Right lung (tissue), 5 donors: ENCODE data around the gene C16orf89. TPM values are rescaled to one million over a fixed set of nuclear protein-coding genes. Genes with fewer than 3 reads are reported as not detected.
"Not testable (repeated sequence)": the region's sequence is repeated elsewhere in the genome, so short reads cannot be mapped to it uniquely, and the experiment has no call there.

ENCODE experiments used
- DNase-seq, 2 donors: peaks; one replicate each; pipeline ENCODE4 v3.0.0-alpha.2; 2013
- polyA plus RNA-seq, 5 donors: library from polyadenylated mRNA; unstranded; fragments of 120-200 nt; gene quantifications; one replicate each; pipeline versions ENCODE4 v1.2.1 to v1.2.3, GENCODE V29; 2013; ENCODE audit warnings: inconsistent platforms in 1 of 5, low replicate concordance in 1 of 5; ENCODE audit not compliant: insufficient read length in 5 of 5, insufficient read depth in 1 of 5

C16orf89 gene
- polyA plus RNA-seq, 5 donors, result 90.4 to 156 (median 146) TPM

DNA sequence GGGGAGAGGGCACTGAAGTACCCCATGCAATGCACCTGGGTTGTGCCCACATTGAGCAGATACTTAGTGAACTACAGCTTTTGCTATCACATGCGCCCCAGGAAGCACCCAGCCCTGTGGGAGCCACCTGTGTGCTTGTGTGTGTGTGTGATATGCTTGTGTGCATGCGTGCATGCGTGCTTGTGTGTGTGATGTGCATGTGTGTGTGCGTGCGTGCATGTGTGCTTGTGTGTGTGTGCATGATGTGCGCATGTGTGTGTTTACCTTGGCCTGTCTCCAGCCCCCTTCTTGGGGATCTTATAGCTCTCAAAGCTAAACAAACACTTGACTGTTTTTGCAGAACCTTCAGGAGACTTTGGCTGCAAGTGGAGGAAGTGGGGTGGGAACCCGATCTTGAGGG, 841 bp downstream of the C16orf89 start:
- peak; percentile 76 to 78 for DNase-seq

DNA sequence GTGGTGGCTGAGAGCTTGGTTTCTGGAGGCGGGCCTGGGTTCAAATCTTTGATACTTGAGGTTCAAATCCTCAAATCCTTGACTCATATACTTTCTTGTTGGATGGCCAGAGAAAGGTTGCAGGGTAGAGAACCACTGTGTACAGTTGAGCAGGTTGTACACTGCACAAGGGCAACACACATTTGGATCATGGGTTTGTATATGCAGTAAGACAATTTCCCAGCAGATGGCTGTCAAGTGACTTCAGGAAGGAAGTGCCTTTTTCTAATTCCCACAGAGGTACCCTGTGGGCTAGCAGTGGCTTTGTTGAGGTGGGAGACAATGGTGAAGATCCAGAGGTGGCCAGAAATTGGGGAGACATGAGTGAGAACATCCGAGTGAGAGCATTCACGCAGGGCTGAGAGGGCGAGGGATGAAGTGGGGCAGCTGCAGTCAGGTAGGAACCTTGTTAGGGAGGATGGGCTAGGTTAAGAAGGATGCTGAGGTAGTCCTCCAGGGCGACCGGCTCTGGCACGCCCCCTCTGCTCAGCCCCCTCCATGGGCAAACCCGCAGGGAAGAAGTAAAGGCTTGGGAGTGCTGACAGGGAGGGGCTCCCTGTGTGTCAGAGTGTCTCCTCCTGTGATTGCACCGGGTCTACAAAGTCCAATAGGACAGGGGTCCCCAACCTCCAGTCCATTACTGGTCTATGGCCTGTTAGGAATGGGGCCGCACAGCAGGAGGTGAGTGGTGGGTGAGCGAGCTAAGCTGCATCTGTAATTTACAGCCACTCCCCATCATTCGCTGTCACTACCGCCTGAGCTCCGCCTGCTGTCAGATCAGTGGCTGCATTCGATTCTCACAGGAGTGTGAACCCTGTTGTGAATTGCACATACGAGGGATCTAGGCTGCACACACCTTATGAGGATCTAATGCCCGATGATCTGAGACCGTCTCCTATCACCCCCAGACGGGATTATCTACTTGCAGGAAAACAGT, 2.7 kb downstream of the C16orf89 start:
- DNase-seq, result no peak

DNA sequence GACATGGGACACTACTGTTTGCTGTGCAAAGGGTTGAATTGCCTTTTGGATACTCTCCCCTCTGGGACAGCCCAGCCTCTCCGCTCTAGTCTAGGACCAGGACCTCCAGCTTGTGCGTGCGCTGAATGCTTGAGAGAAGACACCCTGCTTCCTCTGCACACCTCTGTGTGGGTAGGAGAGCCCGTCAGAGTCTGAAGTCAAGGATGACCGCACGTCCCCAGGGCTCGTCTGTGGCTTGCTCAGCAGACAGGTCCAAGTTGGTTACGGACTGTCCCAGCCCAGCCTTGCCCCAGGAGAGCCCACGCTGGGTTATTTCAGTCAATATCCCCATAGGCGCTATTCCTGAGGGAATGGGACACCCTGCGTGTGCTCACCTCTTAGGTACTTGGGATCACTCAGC, 3.7 kb downstream of the C16orf89 start:
- no peak for DNase-seq

DNA sequence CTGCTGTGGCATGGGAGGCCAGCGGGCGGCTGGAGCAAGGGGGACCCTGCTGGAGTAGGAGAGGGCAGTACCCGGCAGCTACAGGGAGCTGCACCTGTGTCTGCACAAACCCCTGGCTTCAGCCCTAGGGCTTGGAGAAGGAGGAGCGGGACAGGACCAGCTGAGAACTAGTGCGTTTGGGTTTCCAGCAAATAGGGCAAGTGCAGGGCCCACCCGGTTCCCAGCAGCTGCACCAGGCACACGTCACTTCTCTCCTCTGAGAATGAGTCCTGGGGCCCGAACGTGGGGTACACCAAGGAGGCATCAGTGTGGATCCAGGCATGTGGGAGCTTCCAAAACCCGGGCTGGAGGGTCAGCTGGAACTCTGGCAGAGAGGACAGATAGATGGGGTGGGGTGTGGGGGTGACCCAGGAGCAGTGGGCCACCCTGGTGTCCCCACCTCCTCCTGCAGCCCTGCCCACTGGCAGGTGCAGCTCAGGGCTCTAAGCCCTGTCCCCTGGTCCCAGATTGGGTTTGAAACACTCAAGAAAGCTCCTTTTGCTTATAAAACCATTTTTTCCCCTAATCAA, 5.6 kb downstream of the C16orf89 start:
- DNase-seq, result no peak

DNA sequence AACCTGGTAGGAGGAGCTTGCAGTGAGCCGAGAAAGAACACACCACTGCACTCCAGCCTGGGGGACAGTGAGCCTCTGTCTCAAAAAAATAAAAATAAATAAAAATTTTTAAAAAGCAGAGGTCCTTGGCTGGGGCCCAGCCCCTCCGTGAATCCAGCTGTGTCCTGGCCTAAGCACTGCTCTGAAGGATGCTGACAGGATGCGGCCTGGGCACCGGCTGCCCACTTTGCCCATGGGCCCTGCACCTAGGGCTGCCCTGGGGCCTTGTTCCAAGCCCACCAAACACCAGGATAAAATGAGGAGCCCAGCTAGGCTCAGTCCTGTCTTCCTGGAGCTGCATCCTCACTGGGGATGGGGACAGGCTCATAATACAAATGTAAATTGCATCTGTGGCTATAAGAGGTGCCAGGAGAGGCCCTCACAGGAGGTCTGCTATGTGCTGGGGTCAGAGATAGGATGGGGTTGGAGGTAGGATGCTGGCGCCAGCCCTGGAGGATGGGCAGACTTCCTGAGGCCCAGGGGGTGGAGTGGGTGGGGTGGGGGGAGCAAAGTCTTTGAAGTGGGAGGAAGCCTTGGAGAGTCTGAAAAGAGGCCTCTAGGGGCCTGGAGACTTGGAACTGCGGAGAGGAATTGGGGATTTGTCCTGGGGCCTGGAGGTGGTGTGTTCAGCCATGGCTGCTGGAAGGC, 6.2 kb downstream of the C16orf89 start:
- no peak for DNase-seq

DNA sequence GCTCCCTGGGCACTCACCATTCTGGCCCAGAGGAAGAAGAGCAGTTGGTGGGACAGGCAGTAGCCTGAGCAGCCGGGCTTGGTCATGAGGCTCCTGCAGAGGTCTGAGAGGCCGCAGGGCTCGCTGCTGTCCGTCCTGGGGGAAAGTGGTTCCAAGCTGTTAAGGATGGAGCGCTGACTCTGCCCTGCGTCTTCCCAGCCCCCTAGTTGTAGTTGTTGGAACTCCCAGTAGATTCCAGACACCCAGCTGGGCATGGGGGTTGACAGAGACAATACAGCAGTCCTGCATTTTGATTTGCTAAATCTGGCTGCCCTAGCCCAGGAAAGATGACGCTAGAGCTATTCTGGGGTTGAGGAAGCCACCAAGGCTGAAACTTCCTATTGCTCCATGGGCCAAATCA, 7.3 kb downstream of the C16orf89 start:
- no peak for DNase-seq

DNA sequence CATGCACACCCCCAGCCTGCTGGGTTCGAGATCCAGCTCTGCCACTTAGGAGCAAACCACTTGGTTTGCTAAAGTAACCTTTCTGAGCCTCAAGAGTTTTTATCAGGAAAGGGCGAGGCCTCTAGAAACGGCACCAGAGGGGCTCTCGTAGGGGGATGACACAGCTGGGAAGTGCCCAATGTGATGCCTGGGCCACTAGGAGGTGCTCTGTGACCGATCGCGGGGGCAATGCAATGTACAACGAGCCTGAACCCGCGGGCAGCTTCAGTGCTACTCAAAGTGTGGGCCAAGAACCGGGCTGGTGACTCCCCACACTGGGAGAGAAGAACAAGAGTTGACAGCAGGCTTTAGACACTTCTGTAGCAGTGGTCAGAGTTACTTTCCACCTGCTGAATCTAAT, 9.4 kb downstream of the C16orf89 start:
- no peak for DNase-seq

DNA sequence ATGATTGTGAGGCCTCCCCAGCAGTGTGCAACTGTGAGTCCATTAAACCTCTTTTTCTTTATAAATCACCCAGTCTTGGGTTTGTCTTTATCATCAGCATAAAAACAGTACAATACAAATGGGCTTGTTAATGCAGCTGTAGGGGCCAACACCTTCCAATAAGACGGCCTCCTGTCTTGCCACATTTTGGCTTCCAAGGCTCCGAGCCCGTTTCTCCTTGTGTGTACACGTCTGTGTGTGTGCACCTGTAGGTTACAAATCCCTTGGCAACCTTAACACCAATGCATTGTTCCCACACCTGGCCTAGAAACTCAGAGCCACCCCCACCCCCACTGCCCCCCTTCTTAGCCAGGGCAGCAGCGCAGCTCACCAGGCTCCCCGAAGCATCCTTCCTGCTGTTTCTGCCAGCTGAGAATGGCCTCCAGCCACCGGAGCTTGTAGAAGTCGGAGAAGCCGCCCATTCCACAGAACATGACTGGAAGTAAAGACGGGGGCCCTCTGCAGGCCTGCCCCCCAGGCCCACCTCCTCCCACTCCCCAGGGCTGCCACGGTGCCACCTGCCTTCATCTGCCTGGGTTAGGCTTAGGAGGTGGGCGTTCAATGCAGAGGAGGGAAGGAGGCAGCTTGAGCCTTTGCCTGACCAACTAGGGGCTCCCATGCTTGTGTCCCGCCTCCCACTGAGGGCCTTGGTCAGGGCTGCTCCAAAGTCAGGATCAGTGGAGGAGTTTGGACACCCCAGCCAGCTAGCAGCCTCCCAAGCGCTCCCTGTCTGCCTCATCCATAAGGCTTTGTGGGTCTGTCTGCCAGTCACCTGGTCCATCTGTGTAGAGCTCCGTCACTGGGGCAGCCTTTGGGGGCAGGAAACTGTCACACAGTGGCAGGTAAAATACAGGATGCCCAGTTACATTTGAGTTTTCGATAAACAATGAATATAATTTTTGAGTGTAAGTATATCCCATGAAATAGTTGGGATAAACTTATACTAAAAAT, 10.6 kb downstream of the C16orf89 start:
- DNase-seq, result no peak

DNA sequence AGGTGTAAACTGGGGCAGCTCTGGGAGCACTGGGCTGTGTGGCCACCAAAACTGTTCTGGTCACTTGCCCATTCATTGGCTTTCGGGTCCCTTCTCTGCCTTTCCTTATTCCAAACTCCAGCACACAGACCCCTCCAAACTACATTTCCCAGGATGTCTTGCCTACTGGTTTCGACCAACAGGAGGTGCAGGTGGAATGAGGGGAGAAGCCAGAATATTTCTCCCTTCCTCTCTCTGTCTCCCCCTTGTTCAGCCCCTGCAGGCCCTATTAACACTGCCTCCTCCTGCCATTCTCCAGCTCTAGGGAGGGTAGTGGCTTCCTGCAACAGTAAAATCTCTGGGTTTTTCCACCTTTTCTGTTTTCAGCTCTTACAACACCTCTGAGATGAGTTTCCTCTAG, 18.8 kb downstream of the C16orf89 start:
- no peak for DNase-seq

DNA sequence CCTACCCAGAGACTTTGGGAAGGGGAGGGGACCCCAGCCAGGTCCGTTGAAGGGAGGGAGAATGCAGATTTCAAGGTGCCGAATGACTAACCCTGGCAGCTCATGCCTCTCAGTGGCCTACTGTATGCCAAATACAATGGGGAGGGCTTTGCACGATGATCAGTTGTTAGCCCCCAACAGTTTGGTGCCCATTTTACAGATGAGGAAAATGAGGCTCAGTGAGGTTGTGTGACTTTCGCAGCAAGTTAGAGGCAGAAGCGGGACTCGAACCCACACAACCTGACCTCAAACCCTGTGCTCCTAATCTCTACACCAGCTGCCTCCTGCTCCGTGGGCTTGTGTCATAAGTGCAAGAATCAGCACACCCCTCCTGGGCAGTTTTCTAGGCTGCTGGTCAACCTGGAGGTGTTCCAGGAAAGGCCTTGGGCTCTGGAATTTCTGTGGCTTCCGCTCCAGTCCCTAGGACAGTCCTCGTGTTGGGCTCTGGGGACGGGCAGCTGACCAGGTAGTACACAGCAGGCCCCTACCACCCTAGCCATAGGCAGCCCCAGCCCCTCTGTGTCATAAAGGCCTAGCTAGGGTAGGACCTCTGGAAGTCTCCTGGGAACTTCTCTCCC, 20.1 kb downstream of the C16orf89 start:
- no peak for DNase-seq

DNA sequence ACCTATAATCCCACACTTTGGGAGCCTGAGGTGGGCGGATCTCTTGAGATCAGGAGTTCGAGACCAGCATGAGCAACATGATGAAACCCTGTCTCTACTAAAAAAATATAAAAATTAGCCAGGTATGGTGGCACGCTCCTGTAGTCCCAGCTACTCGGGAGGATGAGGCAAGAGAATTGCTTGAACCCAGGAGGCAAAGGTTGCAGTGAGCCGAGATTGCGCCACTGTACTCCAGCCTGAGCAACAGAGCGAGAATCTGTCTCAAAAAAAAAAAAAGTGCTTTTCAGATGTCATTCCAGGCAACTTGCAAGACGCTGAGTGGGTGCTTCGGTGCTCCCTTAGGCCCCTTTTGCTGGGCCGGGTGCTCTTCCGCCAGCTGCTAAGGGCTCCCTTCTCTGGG, 21.2 kb downstream of the C16orf89 start:
- not testable (repeated sequence) for DNase-seq

DNA sequence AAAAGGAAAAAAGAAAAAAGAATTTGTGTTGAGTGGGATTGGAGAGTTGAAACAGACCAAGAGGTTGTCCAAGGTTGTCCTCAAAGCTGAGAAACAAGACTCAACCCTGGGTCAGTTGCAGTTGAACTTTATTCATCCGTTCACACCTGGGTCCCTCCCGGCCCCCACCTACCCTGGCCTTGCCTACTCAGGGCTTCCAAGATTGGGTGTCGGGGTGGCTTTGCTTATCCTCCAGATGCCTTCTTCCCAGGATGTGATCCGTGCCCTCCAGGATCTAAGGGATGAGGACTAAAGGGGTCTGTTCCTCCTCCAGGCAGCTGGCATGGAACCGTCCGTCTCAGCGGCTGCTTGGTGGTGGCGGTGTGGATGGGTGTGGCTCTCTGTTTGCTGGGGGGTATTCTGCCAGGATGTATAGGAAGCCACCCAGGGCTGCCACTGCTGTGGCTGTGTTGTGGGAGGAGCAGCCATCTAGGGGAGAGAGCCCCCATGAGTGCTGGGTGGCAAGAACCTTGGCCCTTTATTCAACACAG, 21.7 kb downstream of the C16orf89 start:
- DNase-seq, result no peak

DNA sequence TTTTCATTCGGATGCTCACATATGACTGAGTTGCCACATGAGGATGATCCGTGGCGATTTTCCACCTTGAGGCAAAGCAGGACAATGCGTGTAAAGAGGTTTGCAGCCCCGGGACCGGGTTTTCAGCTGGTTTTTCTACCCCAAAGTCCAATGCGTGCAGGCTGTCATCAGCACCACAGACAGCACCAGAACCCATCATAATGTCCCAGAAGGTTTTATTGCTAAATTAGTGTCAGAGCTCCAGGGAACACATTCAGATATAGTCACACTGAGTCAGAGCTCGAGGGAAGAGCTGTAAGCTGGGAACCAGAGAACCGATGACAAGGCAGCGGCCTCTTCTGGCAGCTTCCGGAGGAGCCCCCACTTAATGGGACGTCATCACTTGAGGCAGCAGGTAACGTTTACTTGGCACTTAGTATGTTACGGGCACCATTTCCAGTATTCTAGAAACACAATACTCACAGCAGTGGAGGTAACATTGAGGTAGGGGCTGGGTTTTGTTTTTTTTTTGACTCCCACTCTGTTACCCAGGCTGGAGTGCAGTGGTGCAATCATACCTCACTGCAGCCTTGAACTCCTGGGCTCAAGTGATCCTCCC, 23.1 kb downstream of the C16orf89 start:
- DNase-seq, result no peak

DNA sequence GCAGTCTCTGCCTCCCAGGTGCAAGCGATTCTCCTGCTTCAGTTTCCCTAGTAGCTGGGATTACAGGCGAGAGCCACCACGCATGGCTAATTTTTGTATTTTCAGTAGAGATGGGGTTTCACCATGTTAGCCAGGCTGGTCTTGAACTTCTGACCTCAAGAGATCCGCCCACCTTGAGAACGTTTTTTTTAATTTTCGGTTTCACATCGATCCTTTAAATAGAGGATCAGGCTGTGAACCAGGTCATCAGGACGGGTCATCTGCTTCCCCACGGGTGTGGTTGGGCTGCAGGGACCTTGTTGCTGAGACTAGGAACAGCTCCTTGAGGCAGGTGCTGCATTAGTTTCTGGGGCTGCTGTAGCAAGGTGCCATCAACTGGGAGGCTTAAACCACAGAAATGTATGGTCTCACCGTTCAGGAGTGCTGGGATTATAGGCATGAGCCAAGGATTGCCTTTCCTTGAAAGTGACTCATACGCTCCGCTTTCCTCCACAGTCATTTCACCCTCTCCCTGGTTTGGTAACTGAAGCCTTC, 24.1 kb downstream of the C16orf89 start:
- DNase-seq, result no peak

DNA sequence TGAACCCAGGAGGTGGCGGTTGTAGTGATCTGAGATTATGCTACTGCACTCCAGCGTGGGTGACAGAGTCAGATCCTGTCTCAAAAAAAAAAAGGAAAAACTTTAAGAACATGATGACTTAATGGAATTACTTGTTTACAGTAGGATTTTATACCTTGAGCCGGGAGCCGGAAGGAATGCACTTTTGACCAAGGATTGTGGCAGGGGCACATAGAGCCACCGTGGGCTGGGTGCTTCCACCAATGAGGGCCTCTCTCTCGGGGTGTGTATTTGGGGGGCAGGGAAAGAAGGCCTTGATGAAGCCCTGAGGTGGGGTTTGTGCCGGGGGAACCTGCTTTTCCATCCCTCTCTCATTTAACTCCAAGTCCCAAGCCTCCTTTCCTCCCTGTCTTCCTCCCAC, 25.3 kb downstream of the C16orf89 start:
- no peak for DNase-seq

DNA sequence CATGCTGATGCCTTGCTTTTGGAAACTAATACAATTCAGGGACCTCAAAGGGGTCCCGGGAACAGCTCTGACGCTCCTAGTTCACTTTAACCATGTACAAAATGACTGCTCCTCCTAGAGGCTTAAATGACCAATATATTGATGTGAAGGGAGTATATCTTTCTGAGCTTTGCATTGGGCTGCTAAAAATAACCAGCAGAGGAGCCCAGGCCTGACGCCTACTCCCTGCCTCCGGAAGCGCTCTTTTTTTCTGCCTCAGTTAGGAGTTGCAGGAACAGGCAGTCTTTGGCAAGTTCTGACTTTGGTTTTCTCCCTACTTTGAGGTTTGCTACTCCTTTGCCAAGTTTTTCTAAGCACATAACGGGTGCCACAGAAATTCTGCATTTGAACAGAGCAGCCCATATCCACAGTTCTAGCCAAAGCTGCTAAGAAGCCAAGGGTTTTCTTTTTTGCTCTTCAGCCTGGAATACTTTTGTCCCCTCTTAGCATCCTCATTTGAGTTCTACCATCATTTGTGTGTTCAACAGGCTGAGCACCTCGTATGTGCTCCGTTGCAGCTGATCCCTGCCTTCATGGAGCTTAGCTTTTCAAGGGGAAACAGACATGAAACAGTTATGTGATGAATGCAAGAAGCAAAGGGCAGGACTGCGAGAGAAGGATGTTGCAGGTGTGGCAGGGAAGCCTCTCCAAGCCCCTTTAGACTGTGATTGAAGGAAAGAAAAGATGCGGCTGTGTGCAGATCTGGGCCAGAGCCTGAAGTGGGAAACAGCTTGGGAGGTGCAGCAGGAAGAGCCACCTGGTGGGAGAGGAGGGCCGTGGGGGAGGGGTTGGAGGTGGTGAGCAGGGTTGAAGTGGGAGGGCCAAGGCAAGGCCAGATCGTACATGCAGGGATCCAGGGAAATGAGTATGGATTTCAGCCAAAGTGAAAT, 29.3 kb downstream of the C16orf89 start:
- no peak for DNase-seq

DNA sequence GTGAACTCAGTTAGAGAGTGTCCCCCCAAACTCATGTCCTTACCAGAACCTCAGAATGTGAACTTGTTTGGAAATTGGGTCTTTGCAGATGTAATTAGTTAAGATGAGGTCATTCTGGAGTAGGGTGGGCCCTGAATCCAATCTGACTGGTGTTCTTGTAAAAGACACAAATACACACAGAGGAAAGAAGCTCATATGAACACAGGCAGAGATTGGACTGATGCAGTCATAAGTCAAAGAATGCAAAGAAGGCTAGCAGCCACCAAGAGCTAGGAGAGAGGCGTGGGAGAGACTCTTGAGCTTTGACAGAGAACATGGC, 29.9 kb downstream of the C16orf89 start:
- no peak for DNase-seq

DNA sequence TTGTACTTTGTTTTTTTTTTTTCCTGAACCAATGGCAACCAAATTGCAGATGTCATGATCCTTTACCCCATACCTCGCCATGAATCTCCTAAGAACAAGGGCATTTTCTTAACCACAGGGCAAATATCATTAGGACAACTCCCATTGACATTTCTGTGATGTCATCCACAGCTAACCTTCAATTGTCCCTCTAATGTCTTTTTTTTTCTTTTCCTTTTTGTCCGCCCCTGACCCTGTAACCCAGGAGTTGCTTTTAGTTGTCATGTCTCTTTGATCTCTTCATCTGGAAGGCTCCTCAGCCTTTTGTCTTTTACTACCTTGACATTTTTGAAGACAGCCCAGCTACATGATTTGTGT, 31.6 kb downstream of the C16orf89 start:
- DNase-seq, result no peak
